Suprapubic skin (tissue), 4 donors: Measurements from ENCODE around the gene SUSD4. TPM values are rescaled to one million over a fixed set of nuclear protein-coding genes. Genes with fewer than 3 reads are reported as not detected.

Experiments
- DNase-seq, 2 donors: peaks; one replicate each; pipeline ENCODE4 v3.0.0-alpha.2; 2019; ENCODE audit warnings: low spot score in 2 of 2
- H3K27ac ChIP-seq: fragments of 200-600 bp; sonication (generic); one replicate; pipeline ENCODE4 v1.5.1; 2019
- H3K27me3 ChIP-seq: fragments of 200-600 bp; sonication (generic); one replicate; pipeline ENCODE4 v1.5.1; 2019
- H3K36me3 ChIP-seq: fragments of 200-600 bp; sonication (generic); one replicate; pipeline ENCODE4 v1.5.1; 2019
- H3K4me1 ChIP-seq: fragments of 200-600 bp; sonication (generic); one replicate; pipeline ENCODE4 v1.5.1; 2019
- H3K4me3 ChIP-seq: fragments of 200-600 bp; sonication (generic); one replicate; pipeline ENCODE4 v1.5.1; 2019; ENCODE audit warnings: mild to moderate bottlenecking
- H3K9me3 ChIP-seq: fragments of 200-600 bp; sonication (generic); one replicate; pipeline ENCODE4 v1.5.1; 2019
- CTCF ChIP-seq, 2 donors: fragments of 200-600 bp in 1 of 2; fragments of 450-650 bp in 1 of 2; sonication (generic) in 1 of 2; IDR thresholded peaks; one replicate each; pipeline ENCODE4 v1.5.1; 2016 to 2019; ENCODE audit warnings: antibody characterized with exemption in 2 of 2, mild to moderate bottlenecking in 1 of 2, moderate library complexity in 1 of 2
- EP300 ChIP-seq: sonication (generic); formaldehyde crosslinking; IDR thresholded peaks from one replicate; pipeline ENCODE4 v1.6.1; 2017; ENCODE audit warnings: antibody characterized with exemption
- POLR2A ChIP-seq, 2 donors: fragments of 450-650 bp; IDR thresholded peaks; one replicate each; pipeline ENCODE4 v1.6.1; 2017; ENCODE audit warnings: antibody characterized with exemption in 2 of 2, mild to moderate bottlenecking in 2 of 2, moderate library complexity in 2 of 2
- POLR2AphosphoS5 ChIP-seq, 3 donors: sonication (generic); formaldehyde crosslinking; IDR thresholded peaks; one replicate each; pipeline ENCODE4 v1.6.1; 2017; ENCODE audit warnings: antibody characterized with exemption in 3 of 3
- WGBS: methylation state at CpG from one replicate; pipeline ENCODE4 v1.1.5; 2018; 5-methylcytosine and 5-hydroxymethylcytosine counted together
- total RNA-seq, 4 donors: library from RNA; depleted of rRNA; stranded (reverse); fragments of >200 nt; gene quantifications; one replicate each; pipeline ENCODE4 v1.1.0, GENCODE V29; 2016

SUSD4 gene
- total RNA-seq, 4 donors from 2014 or later: 3.3 to 11.3 (median 6.7) TPM

GRCh38 chr1:223203034-223203408 lies 161.0 kb downstream of the SUSD4 start:
- H3K27me3 ChIP-seq: no peaks in the 10 kb centered on the region
- no peaks in the 10 kb centered on the region for H3K36me3 ChIP-seq
- no peak overlapping the region for H3K27ac ChIP-seq
- H3K4me3 ChIP-seq: no peak overlapping the region
- TF ChIP-seq CTCF (IDR thresholded peaks at IDR 0.05): no peak
- TF ChIP-seq POLR2AphosphoS5 (IDR thresholded peaks at IDR 0.05): no peak
- no peak for TF ChIP-seq EP300
- no peak for TF ChIP-seq POLR2A (IDR thresholded peaks at IDR 0.05)
- H3K9me3 ChIP-seq: no peaks in the 10 kb centered on the region
- 90% methylated on average over 9 of the region's 9 CpGs for WGBS
- DNase-seq: no peak
- no peaks in the 10 kb centered on the region for H3K4me1 ChIP-seq

GRCh38 chr1:223202376-223203033 lies 161.5 kb downstream of the SUSD4 start:
- WGBS: 82% methylated on average over 13 of the region's 13 CpGs
- Histone ChIP-seq H3K4me1 (no peaks in the 10 kb centered on the region), H3K4me3 (no peak overlapping the region), H3K9me3 (no peaks in the 10 kb centered on the region), H3K36me3 (no peaks in the 10 kb centered on the region), H3K27me3 (no peaks in the 10 kb centered on the region), H3K27ac (no peak overlapping the region)
- no peak for TF ChIP-seq POLR2A (IDR thresholded peaks at IDR 0.05)
- no peak for TF ChIP-seq EP300
- no peak for TF ChIP-seq CTCF (IDR thresholded peaks at IDR 0.05)
- no peak for TF ChIP-seq POLR2AphosphoS5 (IDR thresholded peaks at IDR 0.05)
- DNase-seq: no peak

DNA sequence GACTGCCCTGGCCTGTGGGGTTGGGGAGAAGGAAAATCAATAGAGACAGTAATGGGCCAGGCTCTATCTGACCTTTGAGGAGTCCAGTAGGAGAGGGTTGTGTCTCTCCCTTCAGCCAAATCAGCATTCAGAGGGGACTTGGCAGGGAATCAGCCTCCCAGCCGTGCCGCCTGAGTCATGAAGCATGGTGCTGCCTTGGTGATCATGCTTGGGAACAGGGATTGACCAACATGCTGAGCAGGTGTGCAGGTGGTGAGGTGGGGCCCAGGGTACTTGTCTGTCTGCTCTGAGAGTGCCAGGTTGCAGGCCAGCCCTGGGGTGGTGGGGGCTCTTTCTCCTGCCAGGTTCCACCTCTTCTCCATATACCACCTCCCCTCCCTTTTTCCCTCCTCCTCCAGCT lies 162.0 kb downstream of the SUSD4 start:
- Histone ChIP-seq H3K9me3 (no peaks in the 10 kb centered on the region), H3K36me3 (no peaks in the 10 kb centered on the region), H3K27me3 (no peaks in the 10 kb centered on the region), H3K27ac (no peak overlapping the region), H3K4me3 (no peak overlapping the region), H3K4me1 (no peaks in the 10 kb centered on the region)
- DNase-seq: no peak
- TF ChIP-seq POLR2A (IDR thresholded peaks at IDR 0.05) (no peak), POLR2AphosphoS5 (IDR thresholded peaks at IDR 0.05) (no peak), EP300 (no peak), CTCF (IDR thresholded peaks at IDR 0.05) (no peak)
- 100% methylated on average over 2 of the region's 2 CpGs for WGBS

DNA sequence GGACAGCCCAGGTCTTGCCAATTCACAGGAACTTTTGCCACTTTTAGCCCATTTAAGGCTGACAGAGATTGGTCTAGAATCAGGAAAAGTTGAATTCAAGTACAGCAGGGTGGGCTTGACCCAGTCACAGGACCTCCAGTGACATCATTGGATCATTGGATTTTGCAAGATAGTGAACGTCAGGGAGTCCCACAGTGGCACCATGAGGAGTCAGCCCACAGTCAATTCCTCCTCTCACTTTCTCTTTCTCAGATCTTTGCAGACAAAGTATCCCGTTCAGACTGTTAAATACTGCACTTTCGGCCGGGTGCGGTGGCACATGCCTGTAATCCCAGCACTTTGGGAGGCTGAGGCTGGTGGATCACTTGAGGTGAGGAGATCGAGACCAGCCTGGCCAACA lies 163.1 kb downstream of the SUSD4 start:
- WGBS: 94% methylated on average over 6 of the region's 6 CpGs
- no peaks in the 10 kb centered on the region for H3K36me3 ChIP-seq
- H3K9me3 ChIP-seq: no peaks in the 10 kb centered on the region
- H3K27ac ChIP-seq: no peak overlapping the region
- no peaks in the 10 kb centered on the region for H3K27me3 ChIP-seq
- H3K4me3 ChIP-seq: no peak overlapping the region
- no peak for DNase-seq
- TF ChIP-seq POLR2AphosphoS5 (IDR thresholded peaks at IDR 0.05): no peak
- TF ChIP-seq CTCF (IDR thresholded peaks at IDR 0.05): no peak
- TF ChIP-seq EP300: no peak
- TF ChIP-seq POLR2A (IDR thresholded peaks at IDR 0.05): no peak
- no peaks in the 10 kb centered on the region for H3K4me1 ChIP-seq

DNA sequence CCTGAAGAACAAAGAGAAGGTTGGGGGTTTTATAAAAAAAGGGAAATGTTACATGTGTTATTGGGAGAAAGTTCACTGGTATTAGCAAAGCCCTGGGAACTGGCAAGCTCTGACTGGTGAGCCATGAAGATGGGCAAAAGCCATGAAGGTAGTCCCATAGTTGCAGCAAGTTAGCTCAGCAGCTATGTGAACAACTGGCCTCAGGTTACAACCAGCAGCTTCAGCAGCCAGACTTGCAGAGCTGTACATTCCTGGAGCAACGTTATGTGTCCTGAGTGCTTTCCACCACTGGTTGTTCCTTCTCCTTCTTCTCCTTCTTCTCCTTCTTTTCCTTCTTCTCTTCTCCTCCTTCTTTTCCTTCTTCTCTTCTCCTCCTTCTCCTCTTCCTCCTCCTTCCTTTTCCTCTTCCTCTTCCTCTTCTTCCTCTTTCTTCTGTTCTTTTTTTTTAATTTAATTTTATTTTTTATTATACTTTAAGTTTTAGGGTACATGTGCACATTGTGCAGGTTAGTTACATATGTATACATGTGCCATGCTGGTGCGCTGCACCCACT lies 164.8 kb downstream of the SUSD4 start:
- Histone ChIP-seq H3K27ac (no peak overlapping the region), H3K4me3 (no peak overlapping the region), H3K9me3 (no peaks in the 10 kb centered on the region), H3K27me3 (no peaks in the 10 kb centered on the region), H3K4me1 (no peaks in the 10 kb centered on the region), H3K36me3 (no peaks in the 10 kb centered on the region)
- WGBS: 71% methylated on average over 2 of the region's 2 CpGs
- no peak for DNase-seq
- TF ChIP-seq EP300 (no peak), POLR2A (IDR thresholded peaks at IDR 0.05) (no peak), CTCF (IDR thresholded peaks at IDR 0.05) (no peak), POLR2AphosphoS5 (IDR thresholded peaks at IDR 0.05) (no peak)
